Measurements from ENCODE around the gene CACNB2.

The CACNB2 gene

GRCh38 chr10:18473424-18474117 lies 333.3 kb downstream of the CACNB2 start:
- no peak for DNase-seq

GRCh38 chr10:18474118-18474455 lies 333.9 kb downstream of the CACNB2 start:
- DNase-seq: no peak

- no peak for DNase-seq
Measured at GRCh38 chr10:18476076-18476647, 335.9 kb downstream of the CACNB2 start.

GRCh38 chr10:18478354-18478753 lies 338.1 kb downstream of the CACNB2 start:
- no peak for DNase-seq

GRCh38 chr10:18479502-18479901 lies 339.3 kb downstream of the CACNB2 start:
- DNase-seq: no peak

GRCh38 chr10:18483516-18484186 lies 343.4 kb downstream of the CACNB2 start:
- no peak for DNase-seq

GRCh38 chr10:18486438-18486837 lies 346.2 kb downstream of the CACNB2 start:
- no peak for DNase-seq

- DNase-seq: no peak
Measured at GRCh38 chr10:18490755-18491154, 350.5 kb downstream of the CACNB2 start.

GRCh38 chr10:18497806-18498369 lies 357.7 kb downstream of the CACNB2 start:
- no peak for DNase-seq

- no peak for DNase-seq
Measured at GRCh38 chr10:18498998-18499397, 358.8 kb downstream of the CACNB2 start.

- DNase-seq: no peak
Measured at GRCh38 chr10:18500576-18500975, 360.4 kb downstream of the CACNB2 start.

GRCh38 chr10:18501198-18501597 lies 361.0 kb downstream of the CACNB2 start:
- DNase-seq: no peak

GRCh38 chr10:18501629-18502028 lies 361.4 kb downstream of the CACNB2 start:
- no peak for DNase-seq

GRCh38 chr10:18504161-18504560 lies 363.9 kb downstream of the CACNB2 start:
- DNase-seq: no peak

GRCh38 chr10:18505456-18506118 lies 365.4 kb downstream of the CACNB2 start:
- DNase-seq: no peak

GRCh38 chr10:18508587-18508986 lies 368.4 kb downstream of the CACNB2 start:
- no peak for DNase-seq

GRCh38 chr10:18514537-18514936 lies 374.3 kb downstream of the CACNB2 start:
- no peak for DNase-seq

GRCh38 chr10:18516851-18517250 lies 376.6 kb downstream of the CACNB2 start:
- DNase-seq: no peak

- DNase-seq: no peak
Measured at GRCh38 chr10:18523025-18523424, 382.8 kb downstream of the CACNB2 start.

- no peak for DNase-seq
Measured at GRCh38 chr10:18523858-18524257, 383.6 kb downstream of the CACNB2 start.

- no peak for DNase-seq
Measured at GRCh38 chr10:18527687-18528086, 387.5 kb downstream of the CACNB2 start.

- no peak for DNase-seq
Measured at GRCh38 chr10:18528292-18528691, 388.1 kb downstream of the CACNB2 start.

- DNase-seq: no peak
Measured at GRCh38 chr10:18532881-18533535, 392.8 kb downstream of the CACNB2 start.

Measured in SIG-M5 (cell line).